Mesendoderm (in vitro differentiated cells): ENCODE data around the gene CDKN3.
"Not testable (repeated sequence)": the region's sequence is repeated elsewhere in the genome, so short reads cannot be mapped to it uniquely, and the experiment has no call there.

ENCODE experiments used
- DNase-seq: peaks from one replicate; pipeline ENCODE4 v3.0.0; 2013
- H2AK5ac ChIP-seq: 2 replicates; pipeline ENCODE4 v1.6.1; 2013; ENCODE audit warnings: low read length, inconsistent platforms
- H2BK120ac ChIP-seq: 2 replicates; pipeline ENCODE4 v1.6.1; 2013; ENCODE audit warnings: low read depth, mild to moderate bottlenecking, low read length, moderate library complexity, mixed read lengths
- H2BK15ac ChIP-seq: replicated peaks from 2 replicates; pipeline ENCODE4 v1.6.1; 2013; ENCODE audit warnings: low read depth, mild to moderate bottlenecking, moderate library complexity
- H2BK5ac ChIP-seq: 2 replicates; pipeline ENCODE4 v1.6.1; 2013; ENCODE audit warnings: low read length, inconsistent platforms
- H3K18ac ChIP-seq: 2 replicates; pipeline ENCODE4 v1.6.1; 2013; ENCODE audit warnings: mild to moderate bottlenecking, low read length, mixed read lengths
- H3K23ac ChIP-seq: one replicate; pipeline ENCODE4 v1.6.1; 2013; ENCODE audit warnings: low read length
- H3K27ac ChIP-seq: 2 replicates; pipeline ENCODE4 v1.5.1; 2013; ENCODE audit warnings: low read depth, mild to moderate bottlenecking, inconsistent platforms, low read length, moderate library complexity
- H3K27me3 ChIP-seq: 2 replicates; pipeline ENCODE4 v1.6.1; 2013; ENCODE audit warnings: low read length, control low read depth, mild to moderate bottlenecking, inconsistent platforms; ENCODE audit not compliant: insufficient read depth, poor library complexity
- H3K36me3 ChIP-seq: 2 replicates; pipeline ENCODE4 v1.6.1; 2013; ENCODE audit warnings: low read length, inconsistent platforms; ENCODE audit not compliant: control insufficient read depth, insufficient read depth
- H3K4ac ChIP-seq: one replicate; pipeline ENCODE4 v1.6.1; 2013; ENCODE audit warnings: low read depth, mild to moderate bottlenecking, low read length, moderate library complexity
- H3K4me1 ChIP-seq: 2 replicates; pipeline ENCODE4 v1.6.1; 2013; ENCODE audit warnings: low read depth, low read length, inconsistent platforms; ENCODE audit not compliant: control insufficient read depth
- H3K4me2 ChIP-seq: 2 replicates; pipeline ENCODE4 v1.6.1; 2013; ENCODE audit warnings: low read length
- H3K4me3 ChIP-seq: 2 replicates; pipeline ENCODE4 v1.5.1; 2013; ENCODE audit warnings: mild to moderate bottlenecking, low read length
- H3K56ac ChIP-seq: one replicate; pipeline ENCODE4 v1.6.1; 2013; ENCODE audit warnings: low read length
- H3K79me1 ChIP-seq: 2 replicates; pipeline ENCODE4 v1.6.1; 2013; ENCODE audit warnings: low read length, inconsistent platforms
- H3K79me2 ChIP-seq: 2 replicates; pipeline ENCODE4 v1.6.1; 2013; ENCODE audit warnings: mild to moderate bottlenecking, low read length; ENCODE audit not compliant: control insufficient read depth, insufficient read depth
- H3K9ac ChIP-seq: 2 replicates; pipeline ENCODE4 v1.6.1; 2013; ENCODE audit warnings: low read length, inconsistent platforms
- H4K5ac ChIP-seq: one replicate; pipeline ENCODE4 v1.6.1; 2013; ENCODE audit warnings: low read length
- H4K8ac ChIP-seq: one replicate; pipeline ENCODE4 v1.6.1; 2013; ENCODE audit warnings: low read depth, mild to moderate bottlenecking, control low read depth, low read length, moderate library complexity
- WGBS: extraction: QIAGEN DNeasy Blood & Tissue Kit; methylation state at CpG from one replicate; pipeline ENCODE4 v1.1.7; 2013; ENCODE audit warnings: low lambda C conversion rate, missing lambda C conversion rate; ENCODE audit not compliant: insufficient coverage; ENCODE audit errors: extremely low coverage; 5-methylcytosine and 5-hydroxymethylcytosine counted together

CDKN3 gene

DNA sequence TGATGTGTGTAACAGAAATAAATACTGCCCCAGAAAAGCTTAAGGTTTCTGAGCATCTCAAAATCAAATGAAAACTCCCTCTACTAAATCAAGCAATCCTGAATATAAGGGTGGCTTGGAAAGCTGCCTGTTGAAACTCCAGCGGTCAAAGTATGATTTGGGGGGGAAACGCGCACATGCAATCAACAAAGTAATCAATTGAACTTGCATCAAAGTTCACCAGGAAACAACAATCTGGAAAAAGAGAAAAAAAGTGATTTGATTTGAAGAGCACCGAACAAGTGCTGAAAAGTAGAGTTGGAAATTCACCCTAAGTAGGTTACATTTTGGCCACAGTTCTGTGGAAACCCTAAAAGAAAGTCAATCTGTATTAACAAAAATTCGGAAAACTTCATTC, 43.7 kb downstream of the CDKN3 start:
- Histone ChIP-seq H3K79me2 (peaks cover 38% of the 10 kb centered on the region), H2AK5ac (no peak overlapping the region), H3K56ac (peak overlapping the region; percentile 99), H3K4me3 (peak overlapping the region; percentile 69), H3K4me1 (peaks cover 5% of the 10 kb centered on the region), H3K4me2 (peak overlapping the region; percentile 77), H2BK5ac (no peak overlapping the region), H3K9ac (peak overlapping the region; percentile 94), H3K4ac (no peak overlapping the region), H3K18ac (peak overlapping the region; percentile 95), H2BK15ac (no peak overlapping the region), H2BK120ac (no peak overlapping the region), H3K27me3 (no peaks in the 10 kb centered on the region), H3K36me3 (no peaks in the 10 kb centered on the region), H4K8ac (no peak overlapping the region), H4K5ac (no peak overlapping the region), H3K79me1 (peaks cover 1% of the 10 kb centered on the region), H3K23ac (no peak overlapping the region), H3K27ac (peak overlapping the region; percentile 100)
- WGBS, result no CpG with 5 or more reads among the region's 5 CpGs
- DNase-seq, result no peak

DNA sequence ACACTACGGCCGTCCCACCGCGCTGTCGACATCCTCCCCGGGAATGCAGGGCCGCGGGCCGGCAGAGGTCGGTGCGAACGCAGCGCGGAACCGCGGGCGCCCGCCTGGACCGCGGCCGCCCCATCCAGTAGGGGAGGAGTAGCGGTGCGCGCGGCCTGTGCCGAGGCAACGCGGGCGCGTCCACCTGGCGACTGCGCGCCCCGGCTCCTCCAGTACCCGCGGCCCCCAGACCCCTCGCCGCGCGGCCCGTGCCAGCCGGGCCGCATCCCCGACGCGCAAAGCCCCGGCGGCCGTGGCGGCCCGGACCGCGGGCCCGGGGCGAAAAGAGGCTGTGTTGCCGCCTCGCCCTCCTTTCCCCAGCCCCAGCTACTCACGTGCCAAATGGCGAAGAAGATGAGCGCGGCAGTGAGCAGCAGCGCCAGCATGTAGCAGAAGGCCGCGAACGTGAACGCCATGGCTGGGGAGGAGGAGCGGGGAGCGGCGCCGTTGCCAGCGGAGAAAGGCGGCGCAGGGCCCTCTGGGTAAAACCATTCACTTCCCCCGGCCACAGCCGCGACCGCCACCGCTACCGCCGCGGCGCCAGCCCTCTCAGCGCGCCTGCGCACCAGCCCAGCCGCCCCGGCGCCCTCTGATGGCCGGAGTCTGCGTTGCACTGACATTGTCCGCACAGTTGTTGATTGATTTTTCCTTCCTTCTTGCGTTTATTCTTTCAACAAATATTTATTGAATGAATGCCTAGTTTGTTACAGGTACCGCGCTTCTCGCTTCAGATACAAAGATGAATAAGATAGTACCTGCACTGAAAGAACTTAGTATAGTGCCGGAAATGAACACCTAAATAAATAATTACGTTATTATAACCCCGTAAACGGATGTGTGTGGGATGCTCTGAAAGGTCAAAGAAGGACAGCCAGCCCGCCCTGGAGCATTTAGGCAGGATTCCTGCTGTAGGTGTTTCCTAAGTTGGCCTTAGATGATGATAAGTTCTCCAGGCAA, 44.4 kb downstream of the CDKN3 start, which contains the start of gene CNIH1:
Gene CNIH1 (minus strand): TSS at position 502 of the 996 bp plus-strand sequence. CDS start 47 bp downstream, at position 455.
- H2BK5ac ChIP-seq, result peak within 1 kb of the TSS; percentile 69
- no peak within 1 kb of the TSS for H4K5ac ChIP-seq
- WGBS, result no CpG with 5 or more reads among the region's 100 CpGs
- H3K4me2 ChIP-seq, result peak within 1 kb of the TSS; percentile 77
- no peak within 1 kb of the TSS for H2BK120ac ChIP-seq
- peak within 1 kb of the TSS; percentile 88 for H4K8ac ChIP-seq
- no peak within 1 kb of the TSS for H3K23ac ChIP-seq
- no peaks in the 10 kb centered on the region for H3K36me3 ChIP-seq
- no peaks in the 10 kb centered on the region for H3K27me3 ChIP-seq
- H3K4ac ChIP-seq, result peak within 1 kb of the TSS; percentile 77
- DNase-seq, result peak; percentile 95
- H3K9ac ChIP-seq, result peak within 1 kb of the TSS; percentile 94
- peak within 1 kb of the TSS; percentile 99 for H3K56ac ChIP-seq
- peak within 1 kb of the TSS; percentile 100 for H3K27ac ChIP-seq
- no peak within 1 kb of the TSS for H2AK5ac ChIP-seq
- H3K18ac ChIP-seq, result peak within 1 kb of the TSS; percentile 95
- H3K4me3 ChIP-seq, result peak within 1 kb of the TSS; percentile 69
- no peak within 1 kb of the TSS for H2BK15ac ChIP-seq
- H3K79me2 ChIP-seq, result peaks cover 33% of the 10 kb centered on the region
- peaks cover 1% of the 10 kb centered on the region for H3K79me1 ChIP-seq
- H3K4me1 ChIP-seq, result peaks cover 5% of the 10 kb centered on the region

DNA sequence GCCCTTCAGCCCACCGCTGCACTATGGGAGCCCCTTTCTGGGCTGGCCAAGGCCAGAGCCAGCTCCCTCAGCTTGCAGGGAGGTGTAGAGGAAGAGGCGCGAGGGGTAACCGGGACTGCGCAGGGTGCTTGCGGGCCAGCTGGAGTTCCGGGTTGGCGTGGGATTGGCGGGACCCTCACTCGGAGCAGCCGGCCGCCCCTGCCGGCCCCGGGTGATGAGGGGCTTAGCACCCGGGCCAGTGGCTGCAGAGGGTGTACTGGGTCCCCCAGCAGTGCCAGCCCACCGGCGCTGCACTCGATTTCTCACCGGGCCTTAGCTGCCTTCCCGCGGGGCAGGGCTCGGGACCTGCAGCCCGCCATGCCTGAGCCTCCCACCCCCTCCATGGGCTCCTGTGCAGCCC, 46.2 kb downstream of the CDKN3 start:
- WGBS, result no CpG with 5 or more reads among the region's 23 CpGs

DNA sequence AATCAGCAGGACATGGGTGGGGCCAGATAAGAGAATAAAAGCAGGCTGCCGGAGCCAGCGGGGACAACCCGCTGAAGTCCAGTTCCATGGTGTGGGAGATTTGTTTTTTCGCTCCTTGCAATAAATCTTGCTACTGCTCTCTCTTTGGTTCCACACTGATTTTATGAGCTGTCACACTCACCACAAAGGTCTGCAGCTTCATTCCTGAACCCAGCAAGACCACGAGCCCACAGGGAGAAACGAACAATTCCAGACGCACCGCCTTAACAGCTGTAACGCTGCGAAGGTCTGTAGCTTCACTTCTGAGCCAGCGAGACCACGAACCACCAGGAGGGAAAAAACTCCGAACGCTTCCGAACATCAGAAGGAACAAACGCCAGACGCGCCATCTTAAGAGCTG, 47.2 kb downstream of the CDKN3 start:
- Histone ChIP-seq H3K27me3 (no peaks in the 10 kb centered on the region), H3K23ac (no peak overlapping the region), H3K4me1 (no peaks in the 10 kb centered on the region), H3K4me3 (no peak overlapping the region), H2BK5ac (no peak overlapping the region), H4K8ac (no peak overlapping the region), H3K36me3 (no peaks in the 10 kb centered on the region), H3K9ac (no peak overlapping the region), H3K27ac (no peak overlapping the region), H3K4ac (no peak overlapping the region), H2BK15ac (no peak overlapping the region), H3K79me2 (peaks cover 16% of the 10 kb centered on the region), H3K4me2 (no peak overlapping the region), H3K18ac (no peak overlapping the region), H4K5ac (no peak overlapping the region), H2BK120ac (no peak overlapping the region), H2AK5ac (no peak overlapping the region), H3K79me1 (peaks cover 1% of the 10 kb centered on the region), H3K56ac (no peak overlapping the region)
- no peak for DNase-seq
- no CpG with 5 or more reads among the region's 18 CpGs for WGBS

More for the DNA sequence above, 46.2 kb downstream of the CDKN3 start:
- not testable (repeated sequence) for H2AK5ac ChIP-seq, H3K56ac ChIP-seq, H4K8ac ChIP-seq, H3K36me3 ChIP-seq, H3K27me3 ChIP-seq, H3K23ac ChIP-seq, H3K4me2 ChIP-seq, H4K5ac ChIP-seq, H2BK120ac ChIP-seq, H3K4ac ChIP-seq, H3K27ac ChIP-seq, DNase-seq, H3K4me1 ChIP-seq, H3K4me3 ChIP-seq, H3K18ac ChIP-seq, H2BK5ac ChIP-seq, H2BK15ac ChIP-seq, H3K79me1 ChIP-seq, H3K9ac ChIP-seq
- H3K79me2 ChIP-seq, result peaks cover 24% of the 10 kb centered on the region

DNA sequence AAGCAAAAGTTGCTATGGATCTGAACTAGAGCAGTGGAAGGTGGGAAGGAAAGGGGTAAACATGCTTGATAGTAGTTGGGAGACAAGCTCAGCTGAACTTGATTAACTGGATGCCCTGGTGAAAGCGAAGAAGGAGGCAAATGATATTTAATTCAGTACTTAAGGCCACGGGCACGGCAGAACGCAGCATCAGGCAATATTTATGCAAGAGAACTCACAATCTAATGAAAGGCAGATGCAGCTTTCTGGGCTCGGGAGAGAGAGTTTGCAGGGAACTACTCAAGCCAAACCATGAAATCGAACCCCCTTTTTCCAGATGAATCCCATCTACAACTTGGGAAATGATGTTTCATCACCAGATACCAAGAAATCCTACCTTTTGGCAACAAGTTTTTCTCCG, 47.9 kb downstream of the CDKN3 start:
- Histone ChIP-seq H3K56ac (no peak overlapping the region), H3K79me1 (peaks cover 1% of the 10 kb centered on the region), H3K4me3 (no peak overlapping the region), H2BK120ac (no peak overlapping the region), H3K79me2 (peaks cover 11% of the 10 kb centered on the region), H3K4ac (no peak overlapping the region), H3K18ac (no peak overlapping the region), H3K27ac (no peak overlapping the region), H4K5ac (no peak overlapping the region), H3K27me3 (no peaks in the 10 kb centered on the region), H3K9ac (no peak overlapping the region), H3K4me1 (no peaks in the 10 kb centered on the region), H3K4me2 (no peak overlapping the region), H3K36me3 (no peaks in the 10 kb centered on the region), H2BK5ac (no peak overlapping the region), H2AK5ac (no peak overlapping the region), H2BK15ac (no peak overlapping the region), H3K23ac (no peak overlapping the region), H4K8ac (no peak overlapping the region)
- WGBS, result no CpG with 5 or more reads among the region's 7 CpGs
- DNase-seq, result no peak
